HCT116 (cell line): ENCODE measurements around the gene TNFSF11. TPM values are rescaled to one million over a fixed set of nuclear protein-coding genes. Genes with fewer than 3 reads are reported as not detected.

ENCODE experiments used
- ATAC-seq: fragments of 200-7000 bp; cut with Tn5 transposase; 2 replicates; pipeline ENCODE4 v1.9.1; 2020; ENCODE audit warnings: mild to moderate bottlenecking, moderate library complexity
- BruUV-seq: library from RNA; stranded (reverse); fragments of 400-500 nt; replicated peaks from 2 replicates; lab custom pipeline; 2021; lab: Mats Ljungman, UMichigan
- CTCF ChIA-PET: fragments of 300-600 bp; sonication (Branson Sonifier 250); formaldehyde crosslinking; loops from one replicate; lab custom pipeline; 2021; ENCODE audit warnings: antibody characterized with exemption; lab: Charles Lee
- POLR2A ChIA-PET: fragments of 300-600, 350-600 bp; sonication (Branson Sonifier 250); formaldehyde crosslinking; loops from one replicate; lab custom pipeline; 2021; ENCODE audit warnings: antibody characterized with exemption; lab: Charles Lee
- RAD21 ChIA-PET, 2 experiments: fragments of 300-600 bp; sonication (Branson Sonifier 250); formaldehyde crosslinking; loops; one replicate each; lab custom pipeline; 2023; ENCODE audit warnings: low total read pairs in 2 of 2; ENCODE audit not compliant: uncharacterized antibody in 2 of 2, unreplicated experiment in 2 of 2, low non-redundant PET in 1 of 2; lab: Charles Lee
- DNase-seq: peaks from one replicate; pipeline ENCODE4 v3.0.0-alpha.2; 2010; ENCODE audit warnings: low read depth, low spot score
- H2AFZ ChIP-seq: fragments of 200-600 bp; shearing (Covaris generic), sonication (generic); 2 replicates; pipeline ENCODE4 v1.6.1; 2017; ENCODE audit warnings: low read depth, mixed run types, mixed read lengths, antibody characterized with exemption, low read length; ENCODE audit not compliant: poor library complexity, severe bottlenecking
- H3K27ac ChIP-seq: 2 replicates; pipeline ENCODE4 v1.5.1; 2012; ENCODE audit warnings: low read depth, low read length
- H3K27me3 ChIP-seq: fragments of 200-600 bp; sonication (generic); 2 replicates; pipeline ENCODE4 v1.6.1; 2016; ENCODE audit warnings: mixed run types, low read length, mixed read lengths; ENCODE audit not compliant: insufficient read depth
- H3K36me3 ChIP-seq, 2 experiments: fragments of 200-500 bp in 1 of 2; fragments of 200-600 bp in 1 of 2; sonication (Bioruptor generic) in 1 of 2; sonication (generic) in 1 of 2; 2 replicates each; pipeline versions ENCODE4 v1.5.1 to v1.6.1; 2014 to 2016; ENCODE audit warnings: low read length in 2 of 2, inconsistent platforms in 1 of 2, mixed read lengths in 1 of 2, mixed run types in 1 of 2; ENCODE audit not compliant: insufficient read depth in 2 of 2, control insufficient read depth in 1 of 2
- H3K4me1 ChIP-seq, 2 experiments: fragments of 200-600 bp in 1 of 2; sonication (generic) in 1 of 2; 2 replicates each; pipeline versions ENCODE4 v1.5.1 to v1.6.1; 2012 to 2017; ENCODE audit warnings: low read length in 2 of 2, inconsistent platforms in 1 of 2, mild to moderate bottlenecking in 1 of 2, mixed read lengths in 1 of 2, mixed run types in 1 of 2, moderate library complexity in 1 of 2; ENCODE audit not compliant: insufficient read depth in 2 of 2, control insufficient read depth in 1 of 2
- H3K4me2 ChIP-seq: fragments of 200-600 bp; sonication (generic); 2 replicates; pipeline ENCODE4 v1.6.1; 2017; ENCODE audit warnings: mixed run types, low read length, mixed read lengths
- H3K4me3 ChIP-seq, 2 experiments: fragments of 200-600 bp in 1 of 2; sonication (generic) in 1 of 2; replicated peaks in 1 of 2; 2 replicates each; pipeline ENCODE4 v1.5.1; 2011 to 2016; ENCODE audit warnings: low read length in 2 of 2, control low read depth in 1 of 2, low read depth in 1 of 2, mild to moderate bottlenecking in 1 of 2, mixed read lengths in 1 of 2, mixed run types in 1 of 2
- H3K79me2 ChIP-seq: fragments of 200-600 bp; sonication (generic); 2 replicates; pipeline ENCODE4 v1.6.1; 2017; ENCODE audit warnings: mild to moderate bottlenecking, mixed run types, low read length, moderate library complexity, mixed read lengths; ENCODE audit not compliant: insufficient read depth
- H3K9ac ChIP-seq: fragments of 200-600 bp; sonication (generic); 2 replicates; pipeline ENCODE4 v1.6.1; 2016; ENCODE audit warnings: low read length, mixed read lengths
- H3K9me2 ChIP-seq: fragments of 200-600 bp; sonication (generic), shearing (Covaris generic); 2 replicates; pipeline ENCODE4 v1.6.1; 2017; ENCODE audit warnings: mixed run types, mild to moderate bottlenecking, moderate library complexity; ENCODE audit not compliant: insufficient read depth
- H3K9me3 ChIP-seq, 2 experiments: fragments of 200-500 bp in 1 of 2; fragments of 200-600 bp in 1 of 2; sonication (Bioruptor generic) in 1 of 2; sonication (generic) in 1 of 2; 2 replicates each; pipeline ENCODE4 v1.6.1; 2014 to 2017; ENCODE audit warnings: low read length in 2 of 2, mixed read lengths in 2 of 2, inconsistent platforms in 1 of 2, low read depth in 1 of 2, mild to moderate bottlenecking in 1 of 2, mixed run types in 1 of 2, moderate library complexity in 1 of 2; ENCODE audit not compliant: control insufficient read depth in 1 of 2, insufficient read depth in 1 of 2
- H4K20me1 ChIP-seq: fragments of 200-600 bp; sonication (generic), shearing (Covaris generic); 2 replicates; pipeline ENCODE4 v1.6.1; 2017; ENCODE audit warnings: mixed run types, mild to moderate bottlenecking, moderate library complexity; ENCODE audit not compliant: insufficient read depth
- CBX3 ChIP-seq: IDR thresholded peaks from 2 replicates; pipeline ENCODE4 v1.6.1; 2012; ENCODE audit warnings: low read depth
- CEBPB ChIP-seq: IDR thresholded peaks from 2 replicates; pipeline ENCODE4 v1.6.1; 2012; ENCODE audit warnings: low read depth
- EGR1 ChIP-seq: IDR thresholded peaks from 2 replicates; pipeline ENCODE4 v1.6.1; 2012; ENCODE audit warnings: low read depth
- ELF1 ChIP-seq: IDR thresholded peaks from 2 replicates; pipeline ENCODE4 v1.6.1; 2012; ENCODE audit warnings: low read depth, borderline replicate concordance
- EZH2 ChIP-seq: fragments of 200-600 bp; sonication (generic); IDR thresholded peaks from 2 replicates; pipeline ENCODE4 v1.6.1; 2017; ENCODE audit warnings: antibody characterized with exemption, mixed run types
- EZH2phosphoT487 ChIP-seq: fragments of 200-600 bp; IDR thresholded peaks from 2 replicates; pipeline ENCODE4 v1.6.1; 2018; ENCODE audit warnings: antibody characterized with exemption, borderline replicate concordance
- FOSL1 ChIP-seq: IDR thresholded peaks from 2 replicates; pipeline ENCODE4 v1.6.1; 2012; ENCODE audit warnings: low read depth
- JUND ChIP-seq: IDR thresholded peaks from 2 replicates; pipeline ENCODE4 v1.6.1; 2012
- POLR2A ChIP-seq: IDR thresholded peaks from 2 replicates; pipeline ENCODE4 v1.7.0; 2011; ENCODE audit warnings: borderline replicate concordance; ENCODE audit not compliant: insufficient read depth, insufficient read length; ENCODE audit errors: extremely low read depth
- RAD21 ChIP-seq: IDR thresholded peaks from 2 replicates; pipeline ENCODE4 v1.6.1; 2012; ENCODE audit warnings: low read depth, mild to moderate bottlenecking
- SIN3A ChIP-seq: IDR thresholded peaks from 2 replicates; pipeline ENCODE4 v1.6.1; 2012; ENCODE audit warnings: low read depth
- SP1 ChIP-seq: IDR thresholded peaks from 2 replicates; pipeline ENCODE4 v1.6.1; 2012; ENCODE audit warnings: low read depth
- SRF ChIP-seq: IDR thresholded peaks from 2 replicates; pipeline ENCODE4 v1.6.1; 2012; ENCODE audit warnings: low read depth
- TCF7L2 ChIP-seq: IDR thresholded peaks from 2 replicates; pipeline ENCODE4 v1.7.0; 2011; ENCODE audit warnings: borderline replicate concordance, inconsistent platforms; ENCODE audit not compliant: insufficient read depth, insufficient read length; ENCODE audit errors: extremely low read depth
- YY1 ChIP-seq: IDR thresholded peaks from 2 replicates; pipeline ENCODE4 v1.6.1; 2011; ENCODE audit warnings: low read length, low read depth, moderate library complexity, mild to moderate bottlenecking; ENCODE audit not compliant: insufficient replicate concordance; ENCODE audit errors: extremely low read depth
- ZFX ChIP-seq: fragments of 450-650 bp; IDR thresholded peaks from 2 replicates; pipeline ENCODE4 v1.6.1; 2017
- ZNF274 ChIP-seq: fragments of 200-500 bp; sonication (Bioruptor generic); IDR thresholded peaks from 2 replicates; pipeline ENCODE4 v1.6.1; 2014; ENCODE audit warnings: mild to moderate bottlenecking, low read depth, low read length, inconsistent platforms
- intact Hi-C: fragments of 100-400 bp; cut with micrococcal nuclease; formaldehyde crosslinking; loops from 2 replicates; pipeline ENCODE4 v1.10.0; 2022
- total RNA-seq: library from RNA; stranded (reverse); gene quantifications from one replicate; pipeline ENCODE4 v1.2.1, GENCODE V29; 2021; ENCODE audit not compliant: unreplicated experiment
- TF ChIP-seq, protein P1 (sequence below): IDR thresholded peaks from 2 replicates; pipeline ENCODE4 v1.6.1; 2012
- TF ChIP-seq, protein P2 (sequence below): IDR thresholded peaks from 2 replicates; pipeline ENCODE4 v1.6.1; 2011; ENCODE audit warnings: mild to moderate bottlenecking, low read length, moderate library complexity; ENCODE audit not compliant: insufficient replicate concordance; ENCODE audit errors: extremely low read depth
- TF ChIP-seq, protein P3 (sequence below), 3 experiments: fragments of 200-600 bp in 1 of 3; sonication (generic) in 1 of 3; IDR thresholded peaks in 2 of 3; conservative IDR thresholded peaks in 1 of 3; 2 replicates each; pipeline ENCODE4 v1.5.1; 2012 to 2017; ENCODE audit warnings: low read depth in 2 of 3, low read length in 2 of 3, antibody characterized with exemption in 1 of 3, borderline replicate concordance in 1 of 3, control low read depth in 1 of 3, mild to moderate bottlenecking in 1 of 3, mixed read lengths in 1 of 3, mixed run types in 1 of 3, moderate library complexity in 1 of 3; ENCODE audit not compliant: insufficient read depth in 1 of 3

The TNFSF11 gene
- total RNA-seq, 1 experiment from 2014 or later: not detected

DNA sequence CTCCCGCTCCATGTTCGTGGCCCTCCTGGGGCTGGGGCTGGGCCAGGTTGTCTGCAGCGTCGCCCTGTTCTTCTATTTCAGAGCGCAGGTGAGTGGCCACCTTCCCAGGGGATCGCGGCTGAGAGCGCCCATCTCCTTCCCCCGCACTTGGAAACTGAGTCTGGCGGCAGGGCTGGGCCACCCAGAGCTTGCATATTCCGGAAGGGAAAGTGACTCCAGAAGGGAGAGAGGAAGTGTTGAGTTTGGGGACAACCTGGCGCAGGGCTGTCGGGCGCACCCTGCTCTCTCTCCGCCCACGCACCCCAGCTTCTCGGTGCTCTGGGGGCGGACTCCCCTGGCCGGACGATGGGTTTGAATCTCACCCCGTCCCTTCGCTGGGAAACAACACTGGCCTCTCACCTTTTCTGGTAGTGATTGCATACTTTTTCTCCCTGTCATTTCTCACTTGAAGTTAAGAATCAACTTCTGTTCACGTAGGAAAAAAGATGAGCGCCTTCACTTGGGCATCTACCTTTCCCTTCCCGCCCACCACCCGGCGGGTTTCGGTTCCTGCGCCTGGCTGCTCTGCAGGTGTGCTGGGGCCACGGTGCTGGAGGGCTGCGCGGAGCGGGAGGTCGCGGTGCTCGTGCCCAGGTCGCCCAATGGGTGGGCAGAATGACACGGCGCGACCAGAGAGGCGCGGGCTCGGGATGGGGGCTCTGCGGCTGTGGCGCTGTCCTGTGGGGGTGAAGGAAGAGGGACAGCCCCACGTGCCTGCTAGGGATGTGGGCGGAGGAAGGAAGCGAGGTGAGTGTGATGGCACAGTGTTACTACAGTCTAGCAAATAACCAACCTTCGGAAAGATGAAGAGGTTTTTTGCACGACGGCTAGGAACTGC is 721 bp downstream of the TNFSF11 start:
- no peaks in the 10 kb centered on the region for H3K9me3 ChIP-seq
- ATAC-seq (no peak), DNase-seq (no peak)
- no peak overlapping the region for H3K4me3 ChIP-seq
- H3K9me2 ChIP-seq: no peaks in the 10 kb centered on the region
- H3K79me2 ChIP-seq: no peaks in the 10 kb centered on the region
- H3K27ac ChIP-seq: no peak overlapping the region
- RAD21 ChIA-PET: no interaction called here
- CTCF ChIA-PET: no interaction called here
- H3K27me3 ChIP-seq: peaks cover 4% of the 10 kb centered on the region; the same call in 1 of the 2 replicates
- H3K36me3 ChIP-seq: no peaks in the 10 kb centered on the region
- intact Hi-C loops: no loop called here
- H3K4me2 ChIP-seq: no peak overlapping the region
- no peak overlapping the region for H2AFZ ChIP-seq
- H3K9ac ChIP-seq: no peak overlapping the region
- BruUV-seq: no TSS peak
- TF ChIP-seq, protein P1, sequence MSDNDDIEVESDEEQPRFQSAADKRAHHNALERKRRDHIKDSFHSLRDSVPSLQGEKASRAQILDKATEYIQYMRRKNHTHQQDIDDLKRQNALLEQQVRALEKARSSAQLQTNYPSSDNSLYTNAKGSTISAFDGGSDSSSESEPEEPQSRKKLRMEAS: no peak
- TF ChIP-seq EZH2 (no peak), JUND (no peak), ELF1 (no peak), ZFX (no peak), POLR2A (no peak), RAD21 (no peak), CEBPB (no peak), SRF (no peak), ZNF274 (no peak), CBX3 (no peak), SIN3A (no peak), YY1 (no peak), FOSL1 (no peak), TCF7L2 (no peak), SP1 (no peak), EZH2phosphoT487 (no peak), EGR1 (no peak)
- TF ChIP-seq, protein P2, sequence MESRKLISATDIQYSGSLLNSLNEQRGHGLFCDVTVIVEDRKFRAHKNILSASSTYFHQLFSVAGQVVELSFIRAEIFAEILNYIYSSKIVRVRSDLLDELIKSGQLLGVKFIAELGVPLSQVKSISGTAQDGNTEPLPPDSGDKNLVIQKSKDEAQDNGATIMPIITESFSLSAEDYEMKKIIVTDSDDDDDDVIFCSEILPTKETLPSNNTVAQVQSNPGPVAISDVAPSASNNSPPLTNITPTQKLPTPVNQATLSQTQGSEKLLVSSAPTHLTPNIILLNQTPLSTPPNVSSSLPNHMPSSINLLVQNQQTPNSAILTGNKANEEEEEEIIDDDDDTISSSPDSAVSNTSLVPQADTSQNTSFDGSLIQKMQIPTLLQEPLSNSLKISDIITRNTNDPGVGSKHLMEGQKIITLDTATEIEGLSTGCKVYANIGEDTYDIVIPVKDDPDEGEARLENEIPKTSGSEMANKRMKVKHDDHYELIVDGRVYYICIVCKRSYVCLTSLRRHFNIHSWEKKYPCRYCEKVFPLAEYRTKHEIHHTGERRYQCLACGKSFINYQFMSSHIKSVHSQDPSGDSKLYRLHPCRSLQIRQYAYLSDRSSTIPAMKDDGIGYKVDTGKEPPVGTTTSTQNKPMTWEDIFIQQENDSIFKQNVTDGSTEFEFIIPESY: no peak
- TF ChIP-seq, protein P3, sequence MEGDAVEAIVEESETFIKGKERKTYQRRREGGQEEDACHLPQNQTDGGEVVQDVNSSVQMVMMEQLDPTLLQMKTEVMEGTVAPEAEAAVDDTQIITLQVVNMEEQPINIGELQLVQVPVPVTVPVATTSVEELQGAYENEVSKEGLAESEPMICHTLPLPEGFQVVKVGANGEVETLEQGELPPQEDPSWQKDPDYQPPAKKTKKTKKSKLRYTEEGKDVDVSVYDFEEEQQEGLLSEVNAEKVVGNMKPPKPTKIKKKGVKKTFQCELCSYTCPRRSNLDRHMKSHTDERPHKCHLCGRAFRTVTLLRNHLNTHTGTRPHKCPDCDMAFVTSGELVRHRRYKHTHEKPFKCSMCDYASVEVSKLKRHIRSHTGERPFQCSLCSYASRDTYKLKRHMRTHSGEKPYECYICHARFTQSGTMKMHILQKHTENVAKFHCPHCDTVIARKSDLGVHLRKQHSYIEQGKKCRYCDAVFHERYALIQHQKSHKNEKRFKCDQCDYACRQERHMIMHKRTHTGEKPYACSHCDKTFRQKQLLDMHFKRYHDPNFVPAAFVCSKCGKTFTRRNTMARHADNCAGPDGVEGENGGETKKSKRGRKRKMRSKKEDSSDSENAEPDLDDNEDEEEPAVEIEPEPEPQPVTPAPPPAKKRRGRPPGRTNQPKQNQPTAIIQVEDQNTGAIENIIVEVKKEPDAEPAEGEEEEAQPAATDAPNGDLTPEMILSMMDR (IDR thresholded peaks at IDR 0.05 in 2 of 3, conservative IDR thresholded peaks at IDR 0.05 in 1 of 3; ENCODE audit: borderline replicate concordance in 1 of 3, insufficient read depth in 1 of 3, low read depth in 2 of 3, low read length in 2 of 3): no peak
- POLR2A ChIA-PET: no interaction called here
- H4K20me1 ChIP-seq: no peaks in the 10 kb centered on the region
- no peaks in the 10 kb centered on the region for H3K4me1 ChIP-seq
